GM12865 (cell line): ENCODE results near the gene TPD52L3.

Experiments
- DNase-seq: peaks from one replicate; pipeline ENCODE4 v3.0.0; 2010; ENCODE audit warnings: low read depth
- H3K4me3 ChIP-seq: 2 replicates; pipeline ENCODE4 v1.5.1; 2011; ENCODE audit warnings: mild to moderate bottlenecking, low read depth, low read length, control low read depth
- TF ChIP-seq, protein P1 (sequence below): IDR thresholded peaks from 2 replicates; pipeline ENCODE4 v1.5.1; 2011; ENCODE audit warnings: low read length, control low read depth, low read depth, inconsistent platforms; ENCODE audit not compliant: insufficient read depth; ENCODE audit errors: missing control alignments

The TPD52L3 gene

DNA sequence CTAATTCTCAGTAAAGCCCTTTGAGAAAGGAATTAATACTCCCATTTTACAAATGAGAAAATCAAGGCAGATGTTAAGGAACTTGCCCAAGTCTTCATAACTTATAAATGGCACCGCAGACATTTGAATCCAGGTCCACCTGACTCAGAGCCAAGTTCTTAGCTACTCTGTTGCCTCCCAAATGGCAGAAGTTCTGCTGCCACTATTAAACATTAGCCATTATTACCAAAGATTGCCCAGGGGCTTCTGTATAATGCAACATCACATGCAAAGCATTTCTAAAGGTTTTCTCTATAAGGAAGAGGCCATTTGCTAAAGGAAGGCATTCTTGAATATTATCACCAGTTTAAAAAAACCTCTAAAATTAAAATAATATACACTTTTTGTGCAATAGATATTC is 28.3 kb downstream of the TPD52L3 start:
- no peak for DNase-seq
- no peak overlapping the region for H3K4me3 ChIP-seq
- TF ChIP-seq, protein P1, sequence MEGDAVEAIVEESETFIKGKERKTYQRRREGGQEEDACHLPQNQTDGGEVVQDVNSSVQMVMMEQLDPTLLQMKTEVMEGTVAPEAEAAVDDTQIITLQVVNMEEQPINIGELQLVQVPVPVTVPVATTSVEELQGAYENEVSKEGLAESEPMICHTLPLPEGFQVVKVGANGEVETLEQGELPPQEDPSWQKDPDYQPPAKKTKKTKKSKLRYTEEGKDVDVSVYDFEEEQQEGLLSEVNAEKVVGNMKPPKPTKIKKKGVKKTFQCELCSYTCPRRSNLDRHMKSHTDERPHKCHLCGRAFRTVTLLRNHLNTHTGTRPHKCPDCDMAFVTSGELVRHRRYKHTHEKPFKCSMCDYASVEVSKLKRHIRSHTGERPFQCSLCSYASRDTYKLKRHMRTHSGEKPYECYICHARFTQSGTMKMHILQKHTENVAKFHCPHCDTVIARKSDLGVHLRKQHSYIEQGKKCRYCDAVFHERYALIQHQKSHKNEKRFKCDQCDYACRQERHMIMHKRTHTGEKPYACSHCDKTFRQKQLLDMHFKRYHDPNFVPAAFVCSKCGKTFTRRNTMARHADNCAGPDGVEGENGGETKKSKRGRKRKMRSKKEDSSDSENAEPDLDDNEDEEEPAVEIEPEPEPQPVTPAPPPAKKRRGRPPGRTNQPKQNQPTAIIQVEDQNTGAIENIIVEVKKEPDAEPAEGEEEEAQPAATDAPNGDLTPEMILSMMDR = no peak

DNA sequence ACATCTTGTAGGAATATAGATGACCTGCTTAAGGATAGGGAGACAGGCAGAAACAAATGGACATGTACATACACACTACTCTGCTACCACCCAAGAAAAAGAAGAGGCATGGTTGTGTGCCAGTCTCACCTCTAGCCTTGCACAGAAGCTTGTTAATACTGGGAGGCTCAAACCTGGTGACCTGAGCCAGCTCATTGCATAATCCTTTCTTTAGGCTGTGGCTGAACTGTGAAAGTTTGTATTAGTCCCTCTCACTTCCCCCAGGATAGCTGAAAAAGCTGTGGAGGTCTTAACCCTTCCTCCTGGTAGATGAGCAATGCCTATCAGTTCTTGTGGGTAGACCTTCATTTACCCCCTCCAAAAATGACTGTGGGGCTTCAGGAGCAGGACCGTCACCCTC is 28.7 kb downstream of the TPD52L3 start:
- no peak for DNase-seq
- TF ChIP-seq, protein P1 = no peak
- no peak overlapping the region for H3K4me3 ChIP-seq

DNA sequence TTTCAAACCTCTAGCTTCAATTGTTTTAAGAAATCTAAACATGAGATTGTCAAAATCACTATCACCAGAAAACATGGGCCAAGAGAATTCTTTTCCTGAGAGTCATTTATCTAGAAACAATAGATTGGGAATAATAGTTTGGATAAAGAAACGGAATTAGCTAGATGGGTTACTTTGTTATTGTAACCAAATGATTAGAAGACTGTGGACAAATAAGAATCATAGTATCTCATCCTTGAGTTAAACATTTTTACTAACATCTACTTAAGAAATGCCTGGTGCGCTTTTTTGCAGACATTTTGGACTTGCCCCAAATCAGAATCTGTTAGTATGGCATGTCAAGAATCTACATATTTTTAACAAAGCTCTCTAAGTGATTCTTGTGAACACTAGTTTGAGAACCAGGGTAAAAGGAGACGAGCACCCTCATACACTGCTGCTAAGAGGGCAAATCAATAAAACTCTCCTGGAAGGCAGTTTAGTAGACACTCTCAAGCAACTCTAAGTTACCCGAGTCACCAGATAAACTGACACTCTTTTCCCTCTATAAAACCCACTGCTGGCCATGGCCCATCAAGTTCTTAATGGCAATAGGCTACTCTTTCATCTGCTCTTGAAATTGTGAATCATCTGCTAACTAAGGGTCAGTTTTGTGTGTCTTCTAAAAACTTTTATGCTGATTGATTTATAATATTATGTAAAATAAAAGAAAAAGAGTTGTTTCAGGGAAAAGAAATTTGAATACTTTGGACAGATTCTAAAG is 39.1 kb downstream of the TPD52L3 start:
- TF ChIP-seq, protein P1 = no peak
- H3K4me3 ChIP-seq = no peak overlapping the region
- DNase-seq = no peak

DNA sequence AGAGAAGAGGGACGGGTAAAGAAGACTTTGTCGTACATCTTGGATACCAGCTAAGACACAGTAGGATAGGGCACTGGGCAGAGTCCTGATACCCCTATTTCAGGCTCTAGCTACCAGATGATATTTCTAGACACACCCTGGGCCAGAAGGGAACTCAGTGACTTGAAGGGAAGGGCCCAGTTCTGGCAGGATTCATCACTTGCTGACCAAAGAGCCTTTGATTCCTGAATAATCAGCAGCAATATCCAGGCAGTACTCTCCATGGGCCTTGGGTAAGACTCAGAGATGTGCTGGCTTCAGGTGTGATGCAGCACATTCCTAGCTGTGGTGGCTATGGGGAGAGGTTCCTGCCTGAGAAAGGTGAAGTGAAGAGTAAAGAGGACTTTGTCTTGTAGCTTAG is 40.7 kb downstream of the TPD52L3 start:
- TF ChIP-seq, protein P1 = no peak
- H3K4me3 ChIP-seq = no peak overlapping the region
- DNase-seq = no peak
